Ovary (tissue), 3 donors: Measurements from ENCODE around the gene CHRDL1.

Experiments used
- CTCF ChIP-seq, 3 donors: fragments of 450-650 bp in 2 of 3; fragments of 200-600 bp in 1 of 3; IDR thresholded peaks; one replicate each; pipeline versions ENCODE4 v1.5.1 to v1.8.0; 2016 to 2022; ENCODE audit warnings: antibody characterized with exemption in 3 of 3, mild to moderate bottlenecking in 1 of 3
- POLR2A ChIP-seq: fragments of 450-650 bp; IDR thresholded peaks from one replicate; pipeline ENCODE4 v1.6.1; 2017; ENCODE audit warnings: antibody characterized with exemption, mild to moderate bottlenecking, moderate library complexity
- donor health status: DM: no; HTN: no; CAD: no.

- TF ChIP-seq POLR2A (no peak), CTCF (IDR thresholded peaks at IDR 0.05) (no peak)
Measured at GRCh38 chrX:110791071-110791470, 4.5 kb downstream of the CHRDL1 start.
